ENCODE results near the gene OR12D3. TPM values are rescaled to one million over a fixed set of nuclear protein-coding genes. Genes with fewer than 3 reads are reported as not detected.

OR12D3 gene
- not detected in 2 replicates for total RNA-seq (2013; cell fraction: nucleolus; rRNA removed)
- total RNA-seq (2014; rRNA removed) = not detected in 2 replicates
- not detected in 2 replicates for total RNA-seq (2014; rRNA removed; fragmentation: Illumina TruSeq; extraction: Trizol)
- not detected in 2 replicates for total RNA-seq (2021)
- not detected for polyA plus RNA-seq (2011; ENCODE audit: low read depth)
- not detected in 2 replicates for polyA plus RNA-seq (2011; rRNA removed)
- not detected in 2 replicates for polyA plus RNA-seq (2011; cell fraction: cytosol; rRNA removed)
- polyA plus RNA-seq (2011; cell fraction: nucleus; rRNA removed) = not detected in 2 replicates
- not detected in 2 replicates for polyA plus RNA-seq (2012)
- not detected in 2 replicates for polyA plus RNA-seq (2014; fragmentation: Illumina TruSeq; extraction: Trizol)
- polyA plus RNA-seq (2014; fragmentation: Nextera tagmentation; extraction: Ambion mirVana) = not detected
- polyA plus RNA-seq (2014; rRNA removed) = not detected in 2 replicates
- polyA plus RNA-seq (2016; fragmentation: Nextera tagmentation; extraction: Ambion mirVana) = not detected
- polyA minus RNA-seq (2011; rRNA and poly(A)+ RNA removed) = not detected in 2 replicates
- polyA minus RNA-seq (2011; cell fraction: cytosol; rRNA and poly(A)+ RNA removed) = not detected in 2 replicates
- not detected in 2 replicates for polyA minus RNA-seq (2011; cell fraction: nucleus; rRNA and poly(A)+ RNA removed)
- not detected for Bru-seq, nascent RNA
- BruChase-seq, experiment 1, labeled RNA remaining after a 6-hour chase = not detected
- not detected for BruChase-seq, experiment 2, labeled RNA remaining after a 2-hour chase
- long read RNA-seq, experiment 1 = 0 reads
- long read RNA-seq, experiment 2 = 0 reads

- intact Hi-C loops (cut with micrococcal nuclease; ENCODE audit: unreplicated experiment) (no loop called here), in situ Hi-C loops (cut with MboI) (no loop called here)
- RAD21 ChIA-PET (ENCODE audit: unreplicated experiment) = interaction anchor here (2.6 kb wide), 1 partner anchor 214 kb away, joined by 19 read pairs; no protein-coding TSS in a partner anchor
- Histone ChIP-seq H3K4me3 (no peak within 1 kb of the TSS), H3K9me3 (replicated peaks; ENCODE audit: control insufficient read depth, insufficient read depth, low read length) (no peaks in the 10 kb centered on the region), H3K36me3 (ENCODE audit: control insufficient read depth in 2 of 2, insufficient read depth in 2 of 2, low read length in 1 of 2) (no peaks in the 10 kb centered on the region), H2AFZ (ENCODE audit: control insufficient read depth, low read depth, low read length) (no peak within 1 kb of the TSS), H3K27ac (ENCODE audit: control insufficient read depth, insufficient read depth) (no peak within 1 kb of the TSS), H3K27me3 (replicated peaks in 1 of 2; ENCODE audit: control insufficient read depth in 2 of 2, insufficient read depth in 2 of 2, low read length in 1 of 2) (no peaks in the 10 kb centered on the region), H3K4me1 (ENCODE audit: control insufficient read depth, insufficient read depth, low read length) (no peaks in the 10 kb centered on the region), H3K9ac (ENCODE audit: control insufficient read depth, insufficient read depth, low read length) (no peak within 1 kb of the TSS), H3K4me2 (ENCODE audit: control insufficient read depth, insufficient read depth) (no peak within 1 kb of the TSS), H4K20me1 (ENCODE audit: control insufficient read depth, insufficient read depth) (no peaks in the 10 kb centered on the region), H3K79me2 (ENCODE audit: control insufficient read depth, insufficient read depth, low read length) (no peaks in the 10 kb centered on the region)
- BruUV-seq (replicated peaks) = no TSS peak
- DNase-seq (ENCODE audit: low read depth, low spot score) (no peak), FAIRE-seq (no peak), ATAC-seq (no peak)
- POLR2A ChIA-PET = no interaction called here
- SMC1A ChIA-PET (ENCODE audit: uncharacterized antibody, unreplicated experiment) = interaction anchor here (3.4 kb wide), 1 partner anchor 213 kb away, joined by 20 read pairs; no protein-coding TSS in a partner anchor
- CTCF ChIA-PET = interaction anchor here (2.7 to 3.2 kb wide), 2 partner anchors 213 to 278 kb away, joined by 14 to 30 read pairs; no protein-coding TSS in a partner anchor
- WGBS (ENCODE audit: insufficient coverage, insufficient replicate concordance, low lambda C conversion rate, missing lambda C conversion rate) = 16% methylated on average over 1 of the region's 1 CpG
- TF ChIP-seq RELA (IDR thresholded peaks at IDR 0.05; ENCODE audit: borderline replicate concordance, partially characterized antibody) (no peak), SMAD5 (IDR thresholded peaks at IDR 0.05; ENCODE audit: low read depth) (no peak), PBX3 (IDR thresholded peaks at IDR 0.05; ENCODE audit: insufficient replicate concordance, low read depth, low read length) (no peak), E2F8 (IDR thresholded peaks at IDR 0.05; ENCODE audit: low read depth, partially characterized antibody) (no peak), IRF4 (IDR thresholded peaks at IDR 0.05; ENCODE audit: low read depth, low read length) (no peak), PML (IDR thresholded peaks at IDR 0.05; ENCODE audit: low read length) (no peak), PRDM15 (CRISPR knock-in tag; IDR thresholded peaks at IDR 0.05) (no peak), CBFB (IDR thresholded peaks at IDR 0.05; ENCODE audit: low read depth) (no peak), RELB (IDR thresholded peaks at IDR 0.05; ENCODE audit: low read depth) (no peak), NRF1 (conservative IDR thresholded peaks at IDR 0.05; ENCODE audit: low read depth, low read length) (no peak), BMI1 (IDR thresholded peaks at IDR 0.05; ENCODE audit: borderline replicate concordance) (no peak), YY1 (IDR thresholded peaks at IDR 0.05; ENCODE audit: low read depth, low read length) (no peak)
These were observed at the start of gene OR12D3 for GRCh38 chr6:29375191-29375590. Gene OR12D3 (minus strand): TSS chr6:29375291. CDS start chr6:29375287, 4 bp downstream.
